AG10803 (cell line): ENCODE data around the gene ALPI.

Source experiments
- DNase-seq: peaks from one replicate; pipeline ENCODE4 v3.0.0; 2010; ENCODE audit warnings: low read depth
- H3K4me3 ChIP-seq: 2 replicates; pipeline ENCODE4 v1.5.1; 2011; ENCODE audit warnings: mild to moderate bottlenecking, low read length, control low read depth
- CTCF ChIP-seq: conservative IDR thresholded peaks from 2 replicates; pipeline ENCODE4 v1.5.1; 2011; ENCODE audit warnings: mild to moderate bottlenecking, low read length, control low read depth, inconsistent platforms

ALPI gene

GRCh38 chr2:232498452-232498851 lies 42.5 kb downstream of the ALPI start:
- DNase-seq: no peak
- TF ChIP-seq CTCF: no peak
- H3K4me3 ChIP-seq: no peak overlapping the region

- DNase-seq: no peak
- no peak for TF ChIP-seq CTCF
- H3K4me3 ChIP-seq: no peak overlapping the region
Measured at GRCh38 chr2:232501331-232501771, 45.4 kb downstream of the ALPI start.

GRCh38 chr2:232501794-232502390 lies 45.9 kb downstream of the ALPI start:
- no peak for TF ChIP-seq CTCF
- no peak for DNase-seq
- H3K4me3 ChIP-seq: no peak overlapping the region

GRCh38 chr2:232502511-232502910 lies 46.6 kb downstream of the ALPI start:
- TF ChIP-seq CTCF: no peak
- no peak overlapping the region for H3K4me3 ChIP-seq
- DNase-seq: no peak

GRCh38 chr2:232502911-232503808 lies 47.2 kb downstream of the ALPI start:
- no peak for TF ChIP-seq CTCF
- H3K4me3 ChIP-seq: no peak overlapping the region
- no peak for DNase-seq

- DNase-seq: no peak
- no peak overlapping the region for H3K4me3 ChIP-seq
- TF ChIP-seq CTCF: no peak
Measured at GRCh38 chr2:232503809-232504323, 47.9 kb downstream of the ALPI start.
